ENCODE results near the gene GBX2.

The GBX2 gene

GRCh38 chr2:236215196-236215595 is 47.0 kb upstream of the GBX2 start:
- Histone ChIP-seq H4K20me1 (ENCODE audit: insufficient read depth) (no peaks in the 10 kb centered on the region), H2AFZ (ENCODE audit: low read depth) (no peak overlapping the region), H3K9ac (no peak overlapping the region), H3K4me2 (no peak overlapping the region), H3K4me1 (ENCODE audit: low read depth, poor library complexity, severe bottlenecking) (no peaks in the 10 kb centered on the region), H3K36me3 (ENCODE audit: insufficient read depth) (no peaks in the 10 kb centered on the region), H3K4me3 (IDR thresholded peaks at IDR 0.05; ENCODE audit: insufficient read depth, low read depth, low read length) (no peak overlapping the region), H3K27ac (no peak overlapping the region), H3K27me3 (ENCODE audit: insufficient read depth, low read depth) (no peaks in the 10 kb centered on the region), H3K79me2 (ENCODE audit: insufficient read depth, low read depth) (no peaks in the 10 kb centered on the region)
- TF ChIP-seq CTCF (conservative IDR thresholded peaks at IDR 0.05; ENCODE audit: low read depth, low read length): no peak

DNA sequence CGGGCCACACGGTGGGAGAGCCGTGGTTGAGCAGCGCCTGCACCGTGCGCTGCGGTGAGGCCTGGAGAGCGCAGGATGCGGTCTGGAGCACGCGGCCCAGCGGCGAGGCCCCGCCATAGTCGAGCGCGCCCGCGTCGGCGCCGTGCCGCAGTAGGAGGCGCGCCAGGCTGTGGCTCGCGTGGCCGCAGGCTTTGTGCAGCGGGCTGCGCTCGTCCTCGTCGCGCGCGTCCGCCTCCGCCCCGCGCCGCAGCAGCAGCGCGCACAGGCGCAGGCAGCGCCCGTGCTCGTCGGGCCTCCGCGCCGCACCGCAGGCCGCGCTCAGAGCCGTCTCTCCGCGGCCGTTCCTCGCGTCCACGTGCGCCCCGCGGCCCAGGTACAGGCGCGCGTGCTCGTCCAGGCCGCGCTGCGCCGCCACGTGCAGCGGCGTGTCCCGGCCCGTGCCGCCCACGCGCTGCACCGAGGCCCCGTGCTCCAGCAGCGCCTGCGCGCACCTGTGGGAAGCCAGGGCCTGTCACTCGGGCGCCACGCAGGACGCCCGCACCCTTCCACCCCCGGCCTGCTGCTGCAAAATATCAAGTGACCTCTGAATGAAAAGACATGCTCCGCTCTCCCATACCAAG is 46.3 kb upstream of the GBX2 start:
- Histone ChIP-seq H3K79me2 (ENCODE audit: insufficient read depth, low read depth) (no peaks in the 10 kb centered on the region), H3K4me3 (IDR thresholded peaks at IDR 0.05; ENCODE audit: insufficient read depth, low read depth, low read length) (no peak overlapping the region), H3K27ac (no peak overlapping the region), H2AFZ (ENCODE audit: low read depth) (no peak overlapping the region), H3K27me3 (ENCODE audit: insufficient read depth, low read depth) (no peaks in the 10 kb centered on the region), H3K36me3 (ENCODE audit: insufficient read depth) (no peaks in the 10 kb centered on the region), H3K4me1 (ENCODE audit: low read depth, poor library complexity, severe bottlenecking) (no peaks in the 10 kb centered on the region), H3K4me2 (no peak overlapping the region), H4K20me1 (ENCODE audit: insufficient read depth) (no peaks in the 10 kb centered on the region), H3K9ac (no peak overlapping the region)
- no peak for TF ChIP-seq CTCF (conservative IDR thresholded peaks at IDR 0.05; ENCODE audit: low read depth, low read length)

GRCh38 chr2:236211296-236211695 is 43.1 kb upstream of the GBX2 start:
- no peaks in the 10 kb centered on the region for H4K20me1 ChIP-seq (ENCODE audit: insufficient read depth)
- no peak overlapping the region for H3K27ac ChIP-seq
- H3K4me2 ChIP-seq: no peak overlapping the region
- H3K79me2 ChIP-seq (ENCODE audit: insufficient read depth, low read depth): no peaks in the 10 kb centered on the region
- no peak overlapping the region for H3K4me3 ChIP-seq (IDR thresholded peaks at IDR 0.05; ENCODE audit: insufficient read depth, low read depth, low read length)
- no peaks in the 10 kb centered on the region for H3K4me1 ChIP-seq (ENCODE audit: low read depth, poor library complexity, severe bottlenecking)
- H3K9ac ChIP-seq: no peak overlapping the region
- no peak for TF ChIP-seq CTCF (conservative IDR thresholded peaks at IDR 0.05; ENCODE audit: low read depth, low read length)
- H3K27me3 ChIP-seq (ENCODE audit: insufficient read depth, low read depth): no peaks in the 10 kb centered on the region
- no peaks in the 10 kb centered on the region for H3K36me3 ChIP-seq (ENCODE audit: insufficient read depth)
- H2AFZ ChIP-seq (ENCODE audit: low read depth): no peak overlapping the region

GRCh38 chr2:236210536-236210935 is 42.4 kb upstream of the GBX2 start:
- H3K4me3 ChIP-seq (IDR thresholded peaks at IDR 0.05; ENCODE audit: insufficient read depth, low read depth, low read length): no peak overlapping the region
- no peak overlapping the region for H2AFZ ChIP-seq (ENCODE audit: low read depth)
- H3K27ac ChIP-seq: no peak overlapping the region
- H4K20me1 ChIP-seq (ENCODE audit: insufficient read depth): no peaks in the 10 kb centered on the region
- no peak for TF ChIP-seq CTCF (conservative IDR thresholded peaks at IDR 0.05; ENCODE audit: low read depth, low read length)
- no peaks in the 10 kb centered on the region for H3K4me1 ChIP-seq (ENCODE audit: low read depth, poor library complexity, severe bottlenecking)
- no peak overlapping the region for H3K9ac ChIP-seq
- H3K27me3 ChIP-seq (ENCODE audit: insufficient read depth, low read depth): no peaks in the 10 kb centered on the region
- no peaks in the 10 kb centered on the region for H3K79me2 ChIP-seq (ENCODE audit: insufficient read depth, low read depth)
- H3K4me2 ChIP-seq: no peak overlapping the region
- no peaks in the 10 kb centered on the region for H3K36me3 ChIP-seq (ENCODE audit: insufficient read depth)
